Panc1 (cell line): ENCODE results near the gene ASB16.

ENCODE experiments used
- POLR2AphosphoS5 ChIP-seq: IDR thresholded peaks from 2 replicates; pipeline ENCODE4 v1.6.1; 2012; ENCODE audit warnings: mild to moderate bottlenecking, low read depth, low read length, moderate library complexity
- SIN3A ChIP-seq: IDR thresholded peaks from 2 replicates; pipeline ENCODE4 v1.6.1; 2012; ENCODE audit warnings: low read depth, mild to moderate bottlenecking, low read length, moderate library complexity, borderline replicate concordance; ENCODE audit not compliant: insufficient read depth
- TF ChIP-seq, protein P1 (sequence below): fragments of 450-650 bp; IDR thresholded peaks from 2 replicates; pipeline ENCODE4 v1.5.1; 2017; ENCODE audit warnings: mild to moderate bottlenecking

DNA sequence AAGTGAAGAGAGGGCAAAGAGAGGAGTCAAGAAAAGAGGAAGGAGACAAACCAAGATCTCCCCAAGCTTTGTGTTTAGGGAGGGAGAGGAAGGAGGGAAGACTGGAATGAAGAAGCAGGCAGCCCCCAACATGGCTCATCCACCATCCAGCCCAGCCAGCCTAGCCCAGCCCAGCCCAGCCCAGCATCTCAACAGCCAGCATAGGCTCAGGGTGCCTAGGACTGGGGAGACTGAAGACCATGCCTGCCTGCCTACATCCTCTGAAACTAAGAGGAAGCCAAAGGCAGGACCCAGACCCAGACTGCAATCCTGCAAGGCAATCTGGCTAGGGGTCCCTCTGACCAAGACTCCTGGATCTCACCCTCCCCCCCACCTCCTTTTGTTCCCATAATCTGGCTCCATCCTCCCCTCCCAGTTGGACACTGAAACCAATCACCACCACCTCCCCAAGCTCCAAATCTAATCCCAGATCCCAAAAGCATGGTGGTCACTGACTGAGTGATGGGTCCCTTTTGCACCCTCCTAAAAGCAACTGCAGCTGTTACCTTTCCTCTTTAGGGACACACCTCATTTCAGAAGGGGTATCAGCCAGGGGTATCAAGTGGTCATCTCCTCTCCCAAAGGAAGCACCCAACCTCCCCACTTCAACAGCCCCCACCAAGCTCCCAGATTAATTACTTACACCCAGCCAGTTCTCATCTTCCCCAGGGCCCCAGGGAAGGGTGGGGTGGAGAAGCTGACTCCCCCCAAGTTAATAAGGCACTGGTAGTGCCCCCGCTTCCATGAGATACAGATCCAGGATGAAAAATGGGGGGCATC, 48.3 kb upstream of the ASB16 start:
- TF ChIP-seq, protein P1, sequence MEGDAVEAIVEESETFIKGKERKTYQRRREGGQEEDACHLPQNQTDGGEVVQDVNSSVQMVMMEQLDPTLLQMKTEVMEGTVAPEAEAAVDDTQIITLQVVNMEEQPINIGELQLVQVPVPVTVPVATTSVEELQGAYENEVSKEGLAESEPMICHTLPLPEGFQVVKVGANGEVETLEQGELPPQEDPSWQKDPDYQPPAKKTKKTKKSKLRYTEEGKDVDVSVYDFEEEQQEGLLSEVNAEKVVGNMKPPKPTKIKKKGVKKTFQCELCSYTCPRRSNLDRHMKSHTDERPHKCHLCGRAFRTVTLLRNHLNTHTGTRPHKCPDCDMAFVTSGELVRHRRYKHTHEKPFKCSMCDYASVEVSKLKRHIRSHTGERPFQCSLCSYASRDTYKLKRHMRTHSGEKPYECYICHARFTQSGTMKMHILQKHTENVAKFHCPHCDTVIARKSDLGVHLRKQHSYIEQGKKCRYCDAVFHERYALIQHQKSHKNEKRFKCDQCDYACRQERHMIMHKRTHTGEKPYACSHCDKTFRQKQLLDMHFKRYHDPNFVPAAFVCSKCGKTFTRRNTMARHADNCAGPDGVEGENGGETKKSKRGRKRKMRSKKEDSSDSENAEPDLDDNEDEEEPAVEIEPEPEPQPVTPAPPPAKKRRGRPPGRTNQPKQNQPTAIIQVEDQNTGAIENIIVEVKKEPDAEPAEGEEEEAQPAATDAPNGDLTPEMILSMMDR, result no peak
- TF ChIP-seq POLR2AphosphoS5, result no peak
- TF ChIP-seq SIN3A, result no peak
